T-helper 2 cell (primary cell): Measurements from ENCODE around the gene ADGRD2.

Experiments used
- DNase-seq, 5 experiments: peaks; one replicate each; pipeline versions ENCODE4 v3.0.0 to v3.0.0-alpha.2; 2012 to 2022

Gene ADGRD2

DNA sequence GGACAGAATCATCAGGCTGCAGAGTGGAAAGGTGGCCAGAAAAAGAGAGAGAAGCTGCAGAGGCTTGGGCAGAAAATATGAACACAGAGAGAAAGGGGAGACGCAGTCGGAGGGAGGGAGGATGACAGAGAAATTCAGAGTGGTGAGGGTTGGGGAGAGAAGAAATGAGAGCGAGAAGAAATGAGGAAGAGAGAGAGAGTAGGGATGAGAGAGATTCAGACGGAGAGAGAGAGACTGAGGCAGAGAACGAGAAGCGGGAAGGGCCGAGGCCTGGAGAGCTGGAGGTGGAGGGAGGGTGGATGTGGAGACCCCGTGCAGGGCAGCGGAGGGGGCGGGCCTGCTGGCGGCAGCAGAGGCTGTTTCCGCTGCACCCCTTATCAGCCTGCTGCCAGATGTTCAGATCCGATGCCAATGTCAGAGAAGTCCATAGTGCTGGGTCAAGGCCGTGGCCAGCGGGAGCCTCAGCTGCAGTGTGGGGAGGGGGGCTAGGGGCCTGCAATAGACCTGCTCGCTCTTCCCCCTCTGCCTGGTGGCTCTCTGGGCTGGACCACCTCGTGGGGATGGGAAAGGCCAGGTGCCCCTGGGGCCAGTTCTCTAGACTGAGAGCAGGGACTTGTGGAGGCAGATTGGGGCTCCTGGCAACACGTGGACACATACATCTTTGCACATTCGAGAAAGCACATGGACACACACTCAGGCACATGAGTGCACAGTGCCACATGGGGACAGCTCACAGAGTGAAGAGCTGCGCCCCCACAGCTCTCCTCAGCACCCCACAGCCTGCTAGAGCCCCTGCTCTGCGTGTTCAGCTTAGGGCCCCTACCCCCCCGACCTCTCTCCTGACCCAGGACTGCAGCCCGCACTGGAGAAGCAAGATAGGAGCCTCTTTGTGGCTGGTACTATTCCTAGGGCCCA is 61.9 kb downstream of the ADGRD2 start:
- no peak for DNase-seq

DNA sequence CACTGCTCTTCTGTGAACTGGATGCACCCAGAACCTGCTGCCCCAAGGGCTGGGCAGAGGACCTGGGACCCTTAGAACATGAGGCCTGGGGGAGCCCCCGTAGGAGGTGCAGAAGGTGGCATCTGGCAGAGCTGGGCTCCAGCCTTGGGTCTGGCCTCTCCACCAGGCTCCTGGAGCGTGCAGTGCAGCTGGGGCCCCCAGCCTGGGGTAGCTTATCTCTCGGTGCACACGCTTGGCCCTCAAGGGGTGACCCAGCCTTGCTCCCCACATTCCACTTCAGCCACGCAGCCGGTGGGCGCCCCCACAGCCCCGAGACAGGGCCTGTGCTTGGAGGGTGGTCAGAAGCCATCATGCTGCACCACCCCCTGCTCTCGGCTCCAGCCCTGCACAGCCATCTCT is 62.6 kb downstream of the ADGRD2 start:
- no peak for DNase-seq

DNA sequence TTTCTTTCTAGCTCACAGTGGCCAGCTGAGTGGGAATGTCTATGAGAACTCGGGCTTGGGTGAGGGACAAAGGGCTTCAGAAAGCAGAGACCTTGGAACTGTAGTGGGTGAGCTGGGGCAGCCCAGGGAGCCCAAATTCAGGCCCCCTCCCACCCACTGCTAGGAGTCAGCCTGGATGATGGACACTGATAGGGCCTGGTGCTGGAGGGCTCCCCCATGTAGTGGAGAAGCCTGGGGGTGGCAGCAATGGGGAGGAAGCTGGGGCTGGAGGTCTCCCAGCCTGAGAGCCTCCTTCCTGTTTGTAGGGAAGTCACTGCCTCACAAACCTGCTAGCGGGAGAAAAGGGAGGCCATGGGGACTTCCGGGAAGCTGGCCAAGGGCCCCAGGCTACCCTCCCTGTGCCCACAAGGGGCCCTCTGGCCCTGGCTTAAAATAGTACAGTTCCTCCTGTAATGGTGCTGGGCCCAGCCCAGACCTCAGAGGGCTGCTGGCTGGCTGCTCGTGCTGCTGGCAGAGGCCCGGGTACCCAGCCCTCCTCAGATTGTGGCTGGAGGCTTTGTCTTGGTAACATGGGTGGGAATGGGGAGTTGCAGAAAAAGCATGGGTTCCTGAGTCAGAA is 63.2 kb downstream of the ADGRD2 start:
- no peak for DNase-seq

DNA sequence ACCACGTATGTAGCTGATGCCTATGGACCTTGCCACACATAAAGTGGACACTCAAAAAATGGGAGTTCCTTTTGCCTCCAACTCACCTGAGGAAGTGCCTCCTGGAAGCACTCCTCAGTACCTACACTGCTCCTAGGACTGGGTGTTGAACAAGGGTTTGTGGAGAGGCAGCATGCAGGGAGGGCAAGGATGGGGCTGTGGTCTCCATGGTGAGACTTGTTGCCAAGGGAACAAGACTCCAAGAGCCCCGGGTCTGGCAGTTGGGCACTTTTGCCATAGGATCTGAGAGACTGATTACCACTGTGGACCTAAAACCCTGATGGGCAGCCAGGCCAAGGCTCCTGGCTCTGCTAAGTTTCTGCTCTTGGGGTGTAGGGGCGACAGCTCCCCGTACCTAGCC is 63.9 kb downstream of the ADGRD2 start:
- DNase-seq, result no peak

DNA sequence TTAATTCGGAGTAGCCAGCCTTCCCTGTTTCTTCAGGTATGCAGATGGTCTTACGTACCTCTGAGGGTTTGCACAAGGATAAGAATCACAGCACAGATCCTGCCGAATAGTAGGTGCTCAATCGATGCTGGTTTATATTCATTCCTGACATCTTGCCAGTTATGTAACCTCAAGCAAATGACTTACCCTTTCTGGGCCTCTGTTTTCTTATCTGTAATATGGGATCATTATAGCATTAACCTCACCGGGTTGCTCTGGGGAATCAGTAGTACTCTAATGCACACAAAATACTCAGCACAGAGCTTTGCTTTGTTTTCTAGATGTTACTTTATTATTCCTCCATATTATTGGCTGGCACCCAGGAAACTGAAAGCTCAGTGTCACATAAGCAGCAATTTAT is 64.6 kb downstream of the ADGRD2 start:
- DNase-seq, result no peak

DNA sequence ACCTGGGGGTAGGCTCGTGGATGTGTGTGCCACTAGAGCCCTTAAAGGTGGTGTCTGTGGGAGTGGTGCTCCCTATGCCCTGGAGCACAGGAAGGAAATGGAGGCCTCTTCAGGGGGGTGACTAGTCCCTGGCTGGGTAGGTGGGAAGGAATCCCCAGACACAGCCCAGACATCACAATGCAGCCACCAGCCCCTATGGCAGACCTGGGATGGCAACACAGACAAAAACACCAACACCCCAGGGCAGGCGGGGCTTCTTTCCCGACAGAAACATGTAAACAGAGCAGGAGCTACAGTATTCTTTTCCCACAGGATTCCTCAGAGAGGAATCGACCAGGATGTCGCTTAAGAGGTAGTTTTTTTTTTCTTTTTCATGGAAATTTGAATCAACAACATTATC is 67.3 kb downstream of the ADGRD2 start:
- no peak for DNase-seq

DNA sequence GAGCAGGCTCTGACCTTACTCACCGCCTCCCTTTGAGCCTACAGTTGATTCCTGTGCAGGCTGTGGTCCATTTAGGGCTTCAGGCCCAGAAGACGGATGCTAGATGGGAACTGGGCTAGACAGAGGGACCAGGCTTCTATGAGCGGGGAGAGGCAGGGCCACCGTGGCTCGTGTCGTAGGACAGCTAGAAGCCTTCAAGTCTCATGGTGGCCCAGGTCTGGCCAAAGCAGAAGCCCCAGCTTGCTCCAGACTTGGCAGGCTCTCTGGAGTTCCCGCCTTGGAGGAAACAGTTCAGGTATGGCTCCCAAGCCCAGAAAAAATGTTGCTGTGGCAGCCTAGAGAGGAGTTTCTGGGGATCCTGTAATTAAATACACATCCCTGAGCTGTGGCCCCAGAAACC is 67.9 kb downstream of the ADGRD2 start:
- no peak for DNase-seq

DNA sequence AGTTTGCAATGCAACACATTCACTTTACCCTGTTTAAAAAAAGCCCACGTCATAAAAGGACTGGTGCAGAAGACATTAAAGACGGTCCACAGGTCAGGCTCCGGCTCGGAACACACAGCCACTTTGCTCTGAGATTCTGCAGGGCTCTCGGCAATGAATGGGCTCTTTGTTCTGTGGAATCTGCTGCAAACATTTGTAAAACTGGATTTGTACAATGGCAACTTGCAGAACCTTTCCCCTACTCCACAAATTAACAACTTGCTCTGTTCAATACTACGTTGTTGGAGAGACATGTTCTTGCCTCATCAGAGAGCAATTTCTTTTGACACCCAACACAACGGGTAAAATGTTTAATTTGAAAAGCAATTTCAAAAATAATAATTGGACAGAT is 70.0 kb downstream of the ADGRD2 start:
- no peak for DNase-seq

DNA sequence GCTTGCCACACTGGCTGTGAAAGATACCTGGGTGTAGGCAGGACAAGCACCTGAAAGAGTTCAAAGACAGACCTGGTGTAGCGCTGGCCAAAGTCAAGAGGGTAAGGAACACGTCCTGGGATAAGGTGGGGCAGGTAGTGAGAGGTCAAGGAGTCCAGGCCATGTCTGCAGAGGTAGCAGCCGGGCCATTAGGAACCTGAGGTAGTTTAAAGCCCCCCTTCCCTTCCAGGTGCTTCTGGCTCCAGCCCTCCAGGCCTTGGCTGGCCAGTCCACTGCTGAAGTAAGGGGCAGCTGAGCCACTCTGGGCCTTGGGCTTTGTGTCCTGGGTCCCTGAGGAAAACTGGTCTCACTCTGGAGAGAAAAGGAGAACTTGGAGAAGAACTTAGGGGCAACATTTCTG is 70.9 kb downstream of the ADGRD2 start:
- DNase-seq, result no peak

DNA sequence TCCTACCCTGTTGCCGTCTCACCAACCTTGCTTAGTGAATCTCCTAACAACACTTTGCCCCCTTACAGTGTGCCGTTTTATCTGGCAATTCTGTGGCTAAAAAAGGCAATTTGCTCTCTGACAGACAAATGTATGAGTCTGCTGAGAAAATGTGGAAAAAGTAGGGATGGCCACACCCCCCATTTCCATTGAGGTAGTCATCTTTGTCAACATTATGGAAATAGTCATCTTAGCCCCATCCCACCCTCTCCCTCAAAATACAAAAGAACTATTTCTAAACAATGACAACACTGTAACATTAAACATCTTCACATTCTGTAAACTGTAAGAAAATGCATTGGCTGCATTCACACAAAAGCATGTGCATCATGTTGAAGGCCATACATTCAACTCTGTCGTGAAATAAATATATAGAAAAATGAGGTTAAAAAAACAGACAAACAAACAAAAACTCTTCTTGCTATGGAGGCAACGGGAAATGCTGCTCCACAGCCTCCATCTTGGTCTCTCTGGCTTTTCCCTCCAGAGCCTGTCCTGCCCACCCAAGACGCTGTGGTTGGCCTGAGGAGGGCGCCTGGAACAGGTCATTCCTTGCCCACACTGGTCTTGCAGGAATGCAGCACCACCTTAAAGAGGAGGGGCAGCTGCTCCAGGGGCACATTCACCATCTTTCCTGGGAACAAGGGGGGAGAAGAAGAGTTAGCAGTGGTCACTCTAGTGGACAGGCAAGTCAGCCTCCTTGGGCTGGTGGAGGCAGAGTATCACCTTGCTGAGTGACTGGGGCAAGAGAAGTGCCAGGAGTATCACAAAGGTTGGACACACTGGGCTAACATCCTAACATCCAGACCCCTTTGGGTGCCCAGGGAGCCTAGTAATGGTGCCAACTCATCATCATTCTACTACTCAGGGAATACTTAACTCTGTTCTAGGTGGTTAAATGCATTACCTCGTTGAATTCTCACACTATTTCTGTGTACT is 72.2 kb downstream of the ADGRD2 start:
- DNase-seq, result no peak

DNA sequence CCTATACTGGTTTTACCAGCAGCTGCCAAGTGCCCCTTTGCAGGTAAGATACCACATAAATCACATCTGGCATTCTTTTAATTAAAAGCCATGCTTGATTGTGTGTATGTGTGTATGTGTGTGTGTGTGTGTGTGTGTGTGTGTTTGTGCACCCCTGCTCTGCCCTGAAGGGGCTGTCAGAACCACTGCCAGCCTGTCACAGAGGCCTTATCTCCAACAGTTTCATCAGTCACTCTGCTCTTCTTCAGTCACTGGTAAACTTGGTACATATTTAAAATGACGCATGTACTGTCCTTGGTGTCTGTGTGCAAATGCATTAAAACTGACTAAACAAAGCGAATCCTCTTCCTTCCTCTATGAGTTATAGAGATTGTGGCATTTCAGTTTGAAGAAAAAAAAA is 75.9 kb downstream of the ADGRD2 start:
- no peak for DNase-seq

DNA sequence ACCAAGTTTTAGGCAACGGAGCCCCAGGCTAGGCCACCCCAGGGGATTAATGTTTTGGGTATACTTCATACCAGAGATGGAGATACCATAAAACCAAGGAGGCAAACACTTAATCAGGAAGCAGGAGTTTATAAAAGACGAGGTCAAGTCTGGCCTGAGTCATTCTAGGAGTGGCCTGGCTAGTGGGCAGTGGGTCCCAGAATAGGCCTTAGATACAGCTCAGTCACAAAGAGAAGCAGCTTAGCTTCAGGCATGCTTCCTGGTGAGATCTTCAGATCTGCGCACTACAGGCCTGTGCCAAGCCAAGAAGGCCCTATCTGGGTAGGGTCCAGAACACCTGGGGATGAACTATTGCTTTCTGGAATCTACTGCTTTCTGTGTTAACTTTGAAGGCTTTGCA is 77.5 kb downstream of the ADGRD2 start:
- DNase-seq, result no peak
